Astrocyte of the hippocampus (primary cell): ENCODE results near the gene ASIC1.
A peak's percentile ranks its signal among the peaks of the same experiment; 100 is the strongest.
"Not testable (repeated sequence)": the region's sequence is repeated elsewhere in the genome, so short reads cannot be mapped to it uniquely, and the experiment has no call there.

Experiments
- DNase-seq: peaks from one replicate; pipeline ENCODE4 v3.0.0; 2011; ENCODE audit warnings: low read depth, low spot score

The ASIC1 gene

DNA sequence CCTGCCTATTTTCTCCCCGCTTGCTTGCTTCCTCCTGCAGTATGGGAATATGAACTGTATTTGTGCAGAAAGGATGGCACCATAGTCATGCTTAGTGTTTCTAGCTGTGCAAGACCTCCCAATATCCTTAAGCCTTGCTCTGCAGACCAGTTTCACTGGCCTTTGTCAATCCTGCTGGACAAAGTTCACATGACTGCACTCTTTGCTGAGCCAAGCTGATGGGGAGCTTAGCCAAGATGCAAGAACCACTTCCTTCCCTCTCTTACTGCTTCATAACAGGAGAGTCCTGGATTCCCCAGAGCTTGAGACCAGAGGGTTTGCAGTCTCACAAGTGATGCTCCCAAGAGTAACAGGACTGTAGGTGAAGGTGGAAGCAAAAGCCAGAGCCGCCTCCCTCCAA lies 3.8 kb downstream of the ASIC1 start:
- DNase-seq = no peak

DNA sequence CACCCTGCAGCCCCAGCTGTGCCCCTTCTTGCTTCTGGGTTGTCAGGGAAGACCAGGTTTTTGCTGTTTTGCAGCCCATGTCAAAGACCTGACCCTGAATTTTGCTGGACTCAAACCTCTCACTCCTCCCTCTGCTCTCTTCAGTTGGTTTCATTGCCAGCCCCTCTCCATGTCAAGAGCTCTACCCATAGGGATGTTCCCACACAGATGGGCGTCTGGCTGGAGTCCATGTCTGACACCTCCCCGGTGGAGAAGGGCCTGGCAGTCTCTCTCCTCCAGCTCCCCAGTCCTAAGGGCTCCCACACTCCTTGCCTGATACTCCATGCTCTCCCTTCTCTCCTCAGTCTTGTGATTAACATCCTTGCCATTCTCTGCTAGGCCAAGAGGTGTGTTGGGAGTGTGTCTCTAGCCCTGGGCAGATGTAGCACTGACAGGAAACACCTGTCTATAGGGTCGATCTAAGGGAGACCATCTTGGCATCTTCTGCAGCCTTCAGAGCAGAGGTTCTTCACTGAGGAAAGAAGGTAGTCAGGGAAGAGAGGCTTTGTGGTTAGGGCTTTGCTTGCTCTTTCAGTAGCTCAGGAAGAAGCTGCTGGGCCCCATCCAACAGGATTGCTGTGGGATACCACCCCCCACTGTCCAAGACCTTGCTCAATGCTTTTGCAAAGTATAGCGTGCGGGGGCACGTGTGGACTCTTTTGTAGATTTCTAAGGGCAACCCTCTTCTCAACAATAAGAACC lies 4.7 kb downstream of the ASIC1 start:
- DNase-seq = no peak

DNA sequence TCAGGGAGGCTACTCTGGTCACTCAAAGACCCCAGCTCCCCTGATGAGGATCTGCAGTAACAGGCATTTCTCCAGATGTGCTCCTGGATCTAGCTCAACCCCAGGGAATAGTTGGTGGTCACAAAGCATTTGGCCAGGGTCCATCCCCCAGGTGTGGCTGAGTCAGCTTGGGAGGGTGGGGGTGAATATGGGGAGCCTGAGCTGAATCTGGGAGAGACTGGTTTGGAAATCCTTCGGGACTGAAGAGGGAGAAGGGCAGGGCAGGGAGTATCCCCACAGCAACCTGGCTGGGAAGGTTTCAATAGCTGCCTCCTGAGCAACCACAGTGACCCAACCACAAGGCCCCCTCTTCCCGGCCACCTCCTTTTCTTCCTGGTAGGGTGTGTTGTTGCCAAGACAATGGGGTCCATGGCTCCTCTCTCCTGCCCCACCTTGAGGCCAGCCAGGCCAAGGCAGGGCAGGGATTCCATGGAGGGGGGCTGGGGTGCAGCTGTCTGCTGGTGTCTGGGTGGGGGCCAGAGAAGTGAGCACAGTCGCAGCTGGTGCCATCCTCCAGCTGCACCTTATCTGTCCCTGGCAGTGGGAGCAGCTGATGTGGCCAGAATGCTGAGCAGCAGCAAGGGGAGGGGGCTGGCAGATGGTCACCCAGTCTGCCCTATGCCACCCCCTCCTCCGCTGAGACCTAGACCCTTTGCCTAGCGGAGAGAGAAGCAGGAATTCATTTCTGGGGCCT lies 5.5 kb downstream of the ASIC1 start:
- DNase-seq = no peak

DNA sequence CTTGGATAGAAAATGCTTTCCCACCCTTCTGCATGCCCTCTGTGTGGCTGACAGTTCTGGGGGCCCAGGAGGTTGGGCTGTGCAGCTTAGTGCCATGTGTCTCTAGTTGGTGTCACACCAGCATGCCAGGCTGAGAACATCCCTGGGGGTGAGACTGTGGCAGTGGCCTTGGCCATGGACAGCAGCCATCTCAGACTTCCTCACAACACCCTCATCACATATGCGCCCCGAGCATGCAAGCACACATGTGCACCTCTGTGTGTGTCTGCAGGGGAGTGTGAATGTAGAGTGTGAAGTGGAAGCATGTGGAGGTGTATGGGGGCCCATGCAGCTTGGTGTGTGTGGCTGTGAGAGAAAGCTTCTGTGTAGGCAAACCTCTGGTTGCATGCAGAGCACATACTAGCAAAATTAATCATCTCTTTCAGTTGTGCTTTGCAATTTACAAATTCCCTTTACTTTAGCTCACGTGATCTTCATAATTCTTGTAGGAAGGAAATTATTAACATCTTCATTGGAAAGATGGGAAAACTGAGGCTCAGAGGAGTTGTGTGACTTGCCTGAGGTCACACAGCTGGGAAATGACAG lies 8.4 kb downstream of the ASIC1 start:
- no peak for DNase-seq

DNA sequence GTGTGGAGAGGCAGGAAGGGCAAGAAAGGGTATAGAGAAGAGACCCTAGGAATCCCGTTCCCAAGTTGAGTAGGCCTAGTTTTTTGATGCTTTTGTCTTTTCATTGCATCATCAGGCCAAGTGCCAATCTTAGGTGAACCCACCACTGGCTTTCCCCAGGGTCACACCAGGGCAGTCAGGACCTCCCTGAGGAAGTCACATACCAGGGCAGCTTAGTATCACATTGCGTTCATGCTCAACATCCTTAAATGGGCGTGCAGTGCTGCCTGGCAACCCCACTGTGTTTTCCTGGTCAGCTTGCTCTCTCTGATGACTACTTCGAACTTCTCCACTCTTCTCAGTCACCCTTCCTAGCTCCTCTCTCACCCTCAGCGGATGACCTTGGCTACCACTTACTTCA lies 9.0 kb downstream of the ASIC1 start:
- peak; percentile 88 for DNase-seq

DNA sequence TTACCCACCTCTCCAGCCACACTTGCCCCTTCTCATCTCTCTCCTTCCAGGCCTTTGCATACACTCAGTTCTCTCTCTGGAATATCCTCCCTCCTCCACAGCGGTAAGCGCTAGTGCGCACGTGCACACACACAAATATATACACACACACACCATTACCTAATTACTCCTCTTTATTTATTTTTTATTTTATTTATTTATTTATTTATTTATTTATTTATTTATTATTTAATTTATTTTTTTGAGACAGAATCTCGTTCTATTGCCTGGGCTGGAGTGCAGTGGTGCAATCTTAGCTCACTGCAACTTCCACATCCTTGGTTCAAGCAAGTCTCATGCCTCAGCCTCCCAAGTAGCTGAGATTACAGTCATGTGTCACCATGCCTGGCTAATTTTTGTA lies 11.7 kb downstream of the ASIC1 start:
- no peak for DNase-seq

DNA sequence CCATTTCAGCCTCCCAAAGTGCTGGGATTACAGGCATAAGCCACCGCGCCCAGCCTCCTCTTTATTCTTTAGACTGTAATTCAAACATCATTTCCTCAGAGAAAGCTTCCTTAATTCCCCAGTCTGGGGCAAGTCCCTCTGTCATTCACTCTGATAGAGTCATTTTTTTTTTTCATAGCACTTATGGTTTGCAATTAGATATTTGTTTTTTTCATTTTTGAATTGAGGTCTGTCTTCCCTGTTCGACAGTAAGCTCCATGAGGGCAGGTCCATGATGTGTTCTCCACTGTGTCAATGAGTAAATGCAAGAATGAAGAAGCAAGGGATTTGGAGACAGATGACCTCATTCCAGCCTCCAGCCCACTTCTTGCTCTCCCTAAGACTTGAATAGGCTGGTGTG lies 12.1 kb downstream of the ASIC1 start:
- no peak for DNase-seq

DNA sequence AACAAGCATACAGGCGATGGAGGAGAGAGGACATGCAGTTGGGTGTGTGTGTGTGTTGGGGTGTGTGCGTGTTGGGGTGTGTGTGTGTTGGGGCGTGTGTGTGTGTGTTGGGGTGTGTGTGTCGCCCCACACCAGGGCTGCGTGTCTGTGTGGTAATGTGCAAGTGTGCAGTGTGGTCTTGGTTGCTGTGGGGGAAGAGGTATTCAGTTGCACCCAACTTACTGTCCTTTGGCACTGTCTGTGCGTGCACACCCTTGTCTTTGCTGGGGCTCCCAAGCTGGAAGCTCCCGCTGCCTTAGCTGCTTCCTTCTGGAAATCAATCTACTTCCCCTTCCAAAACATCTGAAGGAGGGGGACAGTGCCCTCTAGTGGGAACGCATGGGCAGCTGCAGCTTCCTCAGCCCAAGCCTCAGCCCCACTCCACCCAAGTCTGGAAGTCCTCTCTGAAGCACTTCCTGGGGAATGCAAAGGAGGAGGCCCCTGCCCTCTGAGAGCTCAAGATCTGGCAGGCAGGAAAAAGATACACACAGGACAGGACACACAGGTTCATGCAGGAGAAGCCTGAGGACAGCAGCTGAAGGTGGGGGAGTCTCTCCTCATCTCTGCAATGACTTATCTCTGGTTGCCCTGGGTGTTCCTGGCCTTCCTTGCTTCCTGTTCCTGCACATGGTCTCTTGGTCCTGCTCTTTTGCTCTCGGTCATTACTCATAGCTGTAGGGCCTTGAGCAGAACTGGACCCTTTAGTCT lies 13.1 kb downstream of the ASIC1 start:
- DNase-seq = peak; percentile 90

DNA sequence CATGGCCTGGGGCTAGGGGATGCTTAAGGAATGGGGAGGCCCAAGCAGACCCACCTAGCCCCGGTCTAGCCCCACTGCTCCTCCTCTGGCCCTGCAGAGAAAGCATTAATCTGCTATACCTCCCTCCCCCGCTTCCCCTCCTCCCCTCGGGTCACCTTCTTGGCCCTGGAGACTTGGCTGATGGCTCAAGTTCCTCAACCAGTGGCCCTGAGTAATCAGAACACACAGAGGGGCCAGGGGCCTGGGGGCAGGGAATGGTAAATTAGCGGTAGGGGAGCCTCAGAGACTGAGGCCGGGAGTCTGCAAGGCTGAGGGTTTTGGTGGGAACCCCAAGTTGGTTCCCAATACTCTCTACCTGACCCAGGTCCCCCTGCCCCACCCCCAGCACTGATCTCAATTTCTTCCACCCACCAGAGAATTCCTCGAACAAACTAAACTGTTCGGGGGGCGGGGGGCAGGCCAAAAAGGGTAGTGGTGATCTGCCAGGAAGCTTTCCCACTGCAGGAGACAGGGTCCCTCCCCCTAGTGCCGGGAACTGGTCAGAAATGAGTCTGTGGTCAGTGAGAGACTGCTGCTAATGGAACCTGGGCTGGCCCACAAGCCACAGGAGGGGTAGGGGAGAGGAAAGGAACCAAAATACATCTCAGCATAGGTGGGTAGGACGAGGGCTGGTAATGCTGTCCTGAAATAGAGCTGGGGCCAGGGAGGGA lies 15.0 kb downstream of the ASIC1 start:
- peak; percentile 59 for DNase-seq

DNA sequence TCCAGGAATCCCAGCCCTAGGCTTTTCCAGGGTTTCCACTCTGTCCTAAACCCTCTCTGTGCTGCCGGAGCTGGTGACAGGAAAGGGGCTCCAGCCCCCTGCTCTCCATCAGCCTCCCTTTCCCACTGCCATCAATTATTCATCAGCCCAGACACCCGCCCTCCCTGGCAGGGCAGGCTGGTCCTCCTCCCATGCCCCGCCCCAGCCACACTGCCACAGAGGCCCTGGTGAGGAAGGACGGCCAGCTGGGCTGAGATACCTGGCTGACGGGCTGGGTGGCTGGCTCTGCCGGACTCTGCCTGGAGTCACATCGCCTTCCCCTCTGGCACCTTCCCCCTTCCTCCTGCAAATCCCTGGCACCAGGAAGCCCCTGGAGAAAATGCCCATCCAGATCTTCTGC lies 15.8 kb downstream of the ASIC1 start:
- no peak for DNase-seq

DNA sequence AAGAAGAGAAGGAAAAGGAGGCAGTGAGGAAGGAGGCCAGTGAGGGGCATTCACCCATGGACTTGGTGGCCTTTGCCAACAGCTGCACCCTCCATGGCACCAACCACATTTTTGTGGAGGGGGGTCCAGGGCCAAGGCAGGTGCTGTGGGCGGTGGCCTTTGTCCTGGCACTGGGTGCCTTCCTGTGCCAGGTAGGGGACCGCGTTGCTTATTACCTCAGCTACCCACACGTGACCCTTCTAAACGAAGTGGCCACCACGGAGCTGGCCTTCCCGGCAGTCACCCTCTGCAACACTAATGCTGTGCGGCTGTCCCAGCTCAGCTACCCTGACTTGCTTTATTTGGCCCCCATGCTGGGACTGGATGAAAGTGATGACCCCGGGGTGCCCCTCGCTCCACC lies 16.3 kb downstream of the ASIC1 start:
- no peak for DNase-seq

DNA sequence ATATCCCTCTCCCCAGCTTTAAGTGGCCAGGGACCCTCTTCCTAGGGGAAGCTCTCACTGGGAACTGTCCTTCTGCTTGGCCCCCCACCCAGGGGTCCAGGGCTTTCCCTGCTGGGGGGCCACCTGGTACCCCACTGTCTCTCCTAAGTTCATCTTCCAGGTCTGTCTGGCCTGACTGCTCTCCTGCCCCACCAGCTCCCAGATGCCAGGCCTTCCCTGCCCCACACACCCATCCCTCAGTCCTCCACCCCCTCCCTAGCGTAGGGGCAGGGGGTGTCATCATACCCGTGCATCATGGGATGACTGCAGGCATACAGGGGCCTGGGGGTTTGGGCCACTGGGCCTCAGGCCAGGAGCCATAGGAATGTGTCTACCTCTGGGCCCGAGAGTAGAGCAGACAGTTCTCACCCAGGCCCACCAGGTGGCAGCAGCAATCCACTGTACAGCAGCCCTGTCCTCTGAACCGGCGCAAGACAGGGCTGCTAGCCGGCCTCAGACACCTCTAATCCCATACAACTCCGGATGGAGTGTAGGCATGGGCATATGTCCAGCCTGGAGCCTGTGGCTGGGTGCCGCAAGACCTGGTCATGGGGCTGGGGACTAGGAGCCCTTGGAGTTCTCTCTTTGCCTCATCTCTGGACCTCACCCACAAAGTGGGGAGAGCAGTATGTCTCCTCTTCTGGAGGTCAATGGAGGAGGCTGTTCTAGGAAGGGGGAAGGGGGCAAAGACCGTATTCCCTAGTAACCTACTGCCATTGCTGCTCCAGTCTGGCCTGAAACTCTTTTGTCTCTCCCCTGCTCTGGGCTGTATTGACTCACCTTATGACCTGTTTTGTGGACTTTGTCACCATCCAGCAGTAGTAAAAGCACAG lies 17.8 kb downstream of the ASIC1 start:
- peak; percentile 95 for DNase-seq

DNA sequence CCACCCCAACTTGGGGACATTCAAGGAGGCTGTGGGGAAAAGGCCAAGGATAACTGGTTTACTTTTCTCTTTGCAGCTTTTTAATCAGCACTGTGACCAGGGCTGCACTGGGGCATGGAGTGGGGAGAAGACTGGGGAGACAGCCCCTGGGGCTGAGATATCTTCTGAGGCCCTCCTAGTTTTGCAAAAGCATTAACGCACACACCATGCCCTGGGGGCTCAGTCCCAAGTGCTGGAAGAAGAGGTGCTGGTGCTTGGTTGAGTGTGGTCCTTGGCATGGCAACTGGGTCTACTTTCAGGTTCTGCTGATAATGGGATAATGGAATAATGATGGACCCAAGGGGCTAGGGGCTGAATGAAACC lies 18.4 kb downstream of the ASIC1 start:
- DNase-seq = no peak

DNA sequence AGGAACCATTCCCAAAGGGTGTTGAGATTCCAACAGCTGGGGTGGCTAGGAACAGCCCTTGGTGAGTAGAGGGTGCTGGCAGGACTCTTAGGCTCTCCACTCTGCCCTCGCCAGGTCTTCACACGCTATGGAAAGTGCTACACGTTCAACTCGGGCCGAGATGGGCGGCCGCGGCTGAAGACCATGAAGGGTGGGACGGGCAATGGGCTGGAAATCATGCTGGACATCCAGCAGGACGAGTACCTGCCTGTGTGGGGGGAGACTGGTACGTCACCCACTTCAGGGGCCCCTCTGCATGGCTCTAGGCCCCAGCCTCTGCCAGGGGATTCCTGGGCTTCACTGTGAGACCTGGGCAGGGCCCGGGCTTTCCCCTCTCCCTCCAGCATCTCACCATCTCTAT lies 19.7 kb downstream of the ASIC1 start:
- DNase-seq = no peak

DNA sequence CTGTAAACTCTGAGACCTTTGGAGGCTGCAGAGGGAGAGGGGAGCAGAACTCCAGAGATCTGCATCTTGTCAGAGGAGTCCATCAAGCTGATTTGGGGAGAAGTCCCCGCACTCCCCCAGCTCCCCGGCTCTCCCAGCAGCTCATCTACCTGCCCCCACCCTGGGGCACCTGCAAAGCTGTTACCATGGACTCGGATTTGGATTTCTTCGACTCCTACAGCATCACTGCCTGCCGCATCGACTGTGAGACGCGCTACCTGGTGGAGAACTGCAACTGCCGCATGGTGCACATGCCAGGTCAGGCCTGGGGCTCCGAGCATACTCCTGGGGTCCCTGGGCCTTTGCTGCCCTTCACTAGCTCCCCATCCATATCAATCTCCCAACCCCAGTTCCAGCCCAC lies 20.9 kb downstream of the ASIC1 start:
- DNase-seq = no peak

DNA sequence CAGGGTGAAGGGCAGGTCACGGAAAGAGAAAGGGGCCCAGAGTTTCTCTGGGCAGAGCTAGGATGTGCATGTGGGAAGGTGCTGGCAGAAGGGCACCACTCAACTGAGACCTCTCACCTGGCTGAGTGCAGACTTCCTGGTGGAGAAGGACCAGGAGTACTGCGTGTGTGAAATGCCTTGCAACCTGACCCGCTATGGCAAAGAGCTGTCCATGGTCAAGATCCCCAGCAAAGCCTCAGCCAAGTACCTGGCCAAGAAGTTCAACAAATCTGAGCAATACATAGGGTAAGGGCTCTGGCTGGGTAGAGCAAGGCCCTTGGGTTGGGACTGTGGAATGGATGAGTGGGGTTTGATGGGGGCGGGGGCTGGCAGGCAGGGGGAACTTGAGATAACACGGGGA lies 22.4 kb downstream of the ASIC1 start:
- DNase-seq = no peak

DNA sequence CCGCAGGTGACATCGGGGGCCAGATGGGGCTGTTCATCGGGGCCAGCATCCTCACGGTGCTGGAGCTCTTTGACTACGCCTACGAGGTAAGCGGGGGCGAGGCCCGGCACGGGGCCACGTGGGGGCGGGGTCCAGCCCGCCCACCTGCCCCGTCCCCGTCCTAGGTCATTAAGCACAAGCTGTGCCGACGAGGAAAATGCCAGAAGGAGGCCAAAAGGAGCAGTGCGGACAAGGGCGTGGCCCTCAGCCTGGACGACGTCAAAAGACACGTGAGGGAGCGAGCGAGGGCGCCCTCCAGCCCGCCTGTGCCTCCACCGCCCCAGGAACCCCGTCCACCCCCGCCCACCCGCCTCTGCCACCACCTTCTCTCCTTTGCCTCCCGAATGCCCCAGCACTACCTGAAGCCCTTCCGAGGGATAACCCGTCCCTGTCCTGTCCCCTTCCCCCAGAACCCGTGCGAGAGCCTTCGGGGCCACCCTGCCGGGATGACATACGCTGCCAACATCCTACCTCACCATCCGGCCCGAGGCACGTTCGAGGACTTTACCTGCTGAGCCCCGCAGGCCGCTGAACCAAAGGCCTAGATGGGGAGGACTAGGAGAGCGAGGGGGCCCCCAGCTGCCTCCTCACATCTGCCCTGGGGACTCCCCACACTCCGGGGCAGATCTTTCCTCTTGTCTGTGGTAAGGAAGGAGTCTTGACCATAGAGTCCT lies 23.9 kb downstream of the ASIC1 start:
- DNase-seq = no peak

DNA sequence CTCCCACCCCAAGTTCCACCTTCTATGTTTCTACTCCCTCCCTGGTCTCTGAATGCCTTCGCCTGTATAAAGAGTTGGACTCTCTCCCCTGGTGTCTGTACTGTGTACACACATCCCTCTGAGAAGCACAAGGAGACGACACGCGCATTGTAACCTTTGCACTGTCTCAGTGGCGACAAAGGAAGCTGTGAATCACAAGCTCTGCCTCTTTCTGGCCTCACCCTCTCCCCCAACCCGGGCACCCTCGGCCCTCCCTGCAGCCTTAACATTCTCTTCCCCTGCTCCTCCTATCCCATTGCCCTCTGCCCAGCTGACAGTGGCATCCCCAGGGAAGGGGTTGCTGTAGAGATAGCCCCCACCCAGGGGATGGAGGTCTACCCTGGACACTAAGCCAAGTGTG lies 25.2 kb downstream of the ASIC1 start:
- DNase-seq = no peak

DNA sequence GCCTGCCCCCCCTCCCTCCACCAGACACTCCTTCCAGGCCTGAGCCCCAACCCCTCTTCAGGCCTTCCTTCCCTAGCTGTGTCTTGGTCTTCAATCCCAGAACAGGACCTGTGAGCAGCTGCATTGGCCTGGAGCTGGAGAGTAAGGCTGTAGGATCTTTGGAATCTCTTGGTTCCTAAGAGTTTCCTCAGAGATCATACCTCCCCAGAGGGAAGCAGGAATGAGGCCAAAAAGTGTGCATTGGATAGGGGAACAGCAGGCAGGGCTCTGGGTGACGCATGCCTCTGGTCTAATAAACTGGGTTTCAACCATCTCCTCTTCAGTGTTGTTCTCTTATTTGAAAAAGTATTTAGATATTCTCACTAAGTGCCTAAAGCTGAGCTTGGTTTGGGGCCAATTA lies 25.9 kb downstream of the ASIC1 start:
- DNase-seq = no peak

DNA sequence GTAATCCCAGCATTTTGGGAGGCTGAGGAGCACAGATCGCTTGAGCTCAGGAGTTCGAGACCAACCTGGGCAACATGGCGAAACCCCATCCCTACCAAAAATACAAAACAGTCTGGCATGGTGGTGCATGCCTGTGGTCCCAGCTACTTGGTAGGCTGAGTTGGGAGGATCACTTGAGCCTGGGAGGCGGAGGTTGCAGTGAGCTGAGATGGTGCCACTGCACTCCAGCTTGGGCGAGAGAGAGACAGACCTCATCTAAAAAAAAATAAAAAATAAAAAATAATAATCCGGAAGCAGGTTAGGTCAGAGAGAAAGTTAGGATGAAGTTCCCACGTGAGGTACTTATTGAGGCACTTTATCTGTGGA lies 27.0 kb downstream of the ASIC1 start:
- DNase-seq = not testable (repeated sequence)
